ENCODE data around the gene PSMA7.

PSMA7 gene

GRCh38 chr20:62176866-62177265, 33.7 kb upstream of the PSMA7 start:
- no peak for TF ChIP-seq CTCF (conservative IDR thresholded peaks at IDR 0.05; ENCODE audit: low read length)
- no peak for DNase-seq (ENCODE audit: low read depth)
- no peak overlapping the region for H3K4me3 ChIP-seq (ENCODE audit: low read length)

GRCh38 chr20:62175711-62176110, 32.5 kb upstream of the PSMA7 start:
- H3K4me3 ChIP-seq (ENCODE audit: low read length): no peak overlapping the region
- TF ChIP-seq CTCF (conservative IDR thresholded peaks at IDR 0.05; ENCODE audit: low read length): no peak
- DNase-seq (ENCODE audit: low read depth): no peak

GRCh38 chr20:62174870-62175624, 31.9 kb upstream of the PSMA7 start:
- TF ChIP-seq CTCF (conservative IDR thresholded peaks at IDR 0.05; ENCODE audit: low read length): no peak
- H3K4me3 ChIP-seq (ENCODE audit: low read length): no peak overlapping the region
- no peak for DNase-seq (ENCODE audit: low read depth)

GRCh38 chr20:62174021-62174804, 31.0 kb upstream of the PSMA7 start:
- TF ChIP-seq CTCF (conservative IDR thresholded peaks at IDR 0.05; ENCODE audit: low read length): no peak
- DNase-seq (ENCODE audit: low read depth): no peak
- H3K4me3 ChIP-seq (ENCODE audit: low read length): no peak overlapping the region

GRCh38 chr20:62172666-62173065, 29.5 kb upstream of the PSMA7 start:
- TF ChIP-seq CTCF (conservative IDR thresholded peaks at IDR 0.05; ENCODE audit: low read length): no peak
- H3K4me3 ChIP-seq (ENCODE audit: low read length): no peak overlapping the region
- no peak for DNase-seq (ENCODE audit: low read depth)

- no peak overlapping the region for H3K4me3 ChIP-seq (ENCODE audit: low read length)
Measured at GRCh38 chr20:62171245-62171644, 28.1 kb upstream of the PSMA7 start.

More at GRCh38 chr20:62171245-62171644, 28.1 kb upstream of the PSMA7 start:
- TF ChIP-seq CTCF (conservative IDR thresholded peaks at IDR 0.05; ENCODE audit: low read length): no peak
- no peak for DNase-seq (ENCODE audit: low read depth)
